GM19035 (cell line): ENCODE data around the gene DUS2.

Experiments used
- ATAC-seq: cut with Tn5 transposase; IDR thresholded peaks from one replicate; pipeline ENCODE4 v1.9.1; 2021; ENCODE audit not compliant: unreplicated experiment

DUS2 gene

DNA sequence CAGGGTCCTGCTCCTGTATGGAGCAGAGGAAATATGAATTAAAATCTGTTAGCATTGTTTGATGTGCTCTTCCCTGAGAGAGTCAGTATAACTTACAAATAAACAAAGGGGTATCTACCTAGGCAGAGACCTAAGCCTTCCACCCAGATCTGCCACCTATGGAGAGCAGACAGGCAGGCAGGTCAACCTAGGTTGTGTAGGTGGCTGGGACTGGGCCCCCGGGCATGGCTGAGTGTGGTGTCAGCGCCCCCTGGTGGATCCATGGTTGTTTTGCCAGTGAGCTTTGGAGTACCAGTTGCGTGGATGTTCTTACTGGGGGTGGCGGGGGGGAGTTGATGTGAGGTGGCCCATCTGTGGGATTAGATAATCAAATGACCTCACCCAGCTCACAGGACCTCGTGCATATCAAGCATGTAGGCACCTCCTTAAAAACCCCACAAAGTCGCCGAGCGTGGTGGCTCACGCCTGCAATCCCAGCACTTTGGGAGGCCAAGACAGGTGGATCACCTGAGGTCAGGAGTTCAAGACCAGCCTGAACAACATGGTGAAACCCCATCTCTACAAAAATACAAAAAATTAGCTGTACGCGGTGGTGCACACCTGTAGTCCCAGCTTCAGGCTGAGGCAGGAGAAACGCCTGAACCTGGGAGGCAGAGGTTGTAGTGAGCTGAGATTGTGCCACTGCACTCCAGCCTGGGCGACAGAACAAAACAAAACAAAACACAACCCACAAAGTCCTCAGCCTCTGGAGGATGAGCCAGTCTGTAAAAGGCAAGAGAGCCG is 17.6 kb downstream of the DUS2 start:
- ATAC-seq: peak; percentile 81

DNA sequence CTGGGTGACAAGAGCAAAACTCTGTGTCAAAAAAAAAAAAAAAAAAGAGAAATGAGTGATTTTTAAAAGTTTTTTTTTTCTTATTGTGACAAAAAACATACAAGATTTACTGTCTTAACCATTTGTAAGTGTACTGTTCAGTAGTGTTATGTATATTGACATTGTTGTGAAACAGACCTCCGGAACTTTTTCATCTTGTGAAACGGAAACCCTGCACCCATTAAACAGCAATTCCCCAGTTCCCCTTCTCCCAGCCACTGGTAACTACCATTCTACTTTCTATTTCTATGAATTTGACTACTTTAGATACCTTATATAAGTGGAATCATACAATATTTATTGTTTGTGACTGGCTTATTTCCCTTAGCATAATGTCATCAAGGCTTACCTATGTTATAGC is 18.7 kb downstream of the DUS2 start:
- no peak for ATAC-seq

DNA sequence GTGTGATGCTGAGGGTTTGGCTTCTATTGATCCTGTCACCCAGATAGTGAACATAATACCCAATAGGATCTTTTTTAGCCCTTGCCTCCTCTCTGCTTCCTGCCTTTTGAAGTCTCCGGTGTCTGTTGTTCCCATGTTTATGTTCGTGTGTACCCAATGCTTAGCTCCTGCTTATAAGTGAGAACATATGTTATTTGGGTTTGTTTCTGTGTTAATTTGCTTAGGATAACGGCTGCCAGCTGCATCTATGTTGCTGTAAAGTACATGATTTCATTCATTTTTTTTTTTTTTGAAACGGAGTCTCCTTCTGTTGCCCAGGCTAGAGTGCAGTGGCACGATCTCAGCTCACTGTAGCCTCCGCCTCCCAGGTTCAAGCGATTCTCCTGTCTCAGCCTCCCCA is 23.0 kb downstream of the DUS2 start:
- no peak for ATAC-seq

DNA sequence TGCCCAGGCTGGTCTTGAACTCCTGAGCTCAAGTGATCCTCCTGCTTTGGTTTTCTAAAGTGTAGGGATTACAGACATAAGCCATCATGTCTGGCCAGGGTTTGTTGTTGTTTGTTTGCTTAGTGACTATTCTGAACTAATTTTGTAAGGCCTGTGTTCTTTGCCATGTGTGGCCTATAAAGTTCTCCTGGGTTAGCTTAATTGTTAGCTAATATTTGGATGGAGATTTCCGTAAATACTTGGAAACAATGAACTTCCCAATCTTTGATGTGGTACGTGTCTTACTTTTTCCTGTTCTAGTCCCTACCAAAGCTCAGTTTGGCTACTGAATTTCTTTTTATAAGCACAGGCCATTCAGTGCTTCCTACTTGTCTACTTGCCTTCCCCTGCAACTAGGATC is 24.9 kb downstream of the DUS2 start:
- no peak for ATAC-seq

DNA sequence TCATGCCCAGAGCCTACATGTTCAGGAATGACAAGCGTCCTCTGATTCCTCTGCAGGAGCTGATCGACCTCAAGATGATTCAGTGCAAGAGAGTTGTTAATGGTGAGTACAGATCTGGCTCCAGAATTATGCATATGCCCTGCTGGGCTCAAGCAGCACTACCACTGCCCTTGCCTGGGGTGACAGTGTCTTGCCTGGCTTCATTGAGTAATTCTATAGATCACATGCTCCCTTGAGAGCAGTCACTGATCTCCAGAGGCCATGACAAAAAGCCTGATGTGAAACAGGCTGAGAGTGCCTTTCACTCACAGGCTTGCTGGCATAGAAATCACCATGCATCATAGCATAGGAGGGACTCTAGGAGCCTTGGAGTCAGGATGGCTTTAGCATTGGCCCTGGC is 26.4 kb downstream of the DUS2 start:
- no peak for ATAC-seq

DNA sequence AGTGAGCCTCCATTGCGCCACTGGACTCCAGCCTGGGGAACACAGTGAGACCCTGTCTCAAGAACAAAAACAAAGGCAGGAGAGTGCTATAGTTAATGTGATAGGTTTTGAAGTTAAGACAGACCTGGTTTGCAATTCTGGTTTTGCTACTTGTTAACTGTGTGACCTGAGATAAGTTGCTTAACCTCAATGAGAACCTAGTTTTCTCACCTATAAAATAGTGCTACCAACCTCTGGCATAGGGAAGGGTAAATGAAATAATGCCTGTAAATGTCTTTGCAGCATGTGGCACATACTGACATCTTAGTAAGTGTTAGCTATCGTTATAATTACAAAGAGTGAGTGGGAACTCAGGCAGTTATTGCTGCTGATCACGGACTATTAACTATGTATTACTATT is 32.3 kb downstream of the DUS2 start:
- no peak for ATAC-seq

DNA sequence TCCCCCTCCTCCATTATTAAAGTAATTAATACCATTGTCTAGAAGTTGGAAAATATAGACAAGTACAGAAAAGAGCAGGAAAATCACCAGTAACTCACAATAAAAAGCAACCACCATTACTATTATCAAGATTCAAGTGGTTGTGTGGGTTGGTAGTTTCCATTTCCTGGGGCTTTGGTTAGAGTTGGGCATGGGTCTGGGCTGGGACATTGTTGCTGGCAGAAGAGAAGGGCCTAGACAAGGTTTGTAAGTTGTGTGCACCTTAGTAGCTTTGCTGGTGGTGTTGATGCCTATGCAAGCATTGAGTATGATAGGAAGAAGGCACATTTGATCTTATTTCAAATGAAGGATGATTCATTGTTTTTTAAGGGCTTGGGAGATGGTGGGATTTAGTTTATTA is 36.7 kb downstream of the DUS2 start:
- no peak for ATAC-seq

DNA sequence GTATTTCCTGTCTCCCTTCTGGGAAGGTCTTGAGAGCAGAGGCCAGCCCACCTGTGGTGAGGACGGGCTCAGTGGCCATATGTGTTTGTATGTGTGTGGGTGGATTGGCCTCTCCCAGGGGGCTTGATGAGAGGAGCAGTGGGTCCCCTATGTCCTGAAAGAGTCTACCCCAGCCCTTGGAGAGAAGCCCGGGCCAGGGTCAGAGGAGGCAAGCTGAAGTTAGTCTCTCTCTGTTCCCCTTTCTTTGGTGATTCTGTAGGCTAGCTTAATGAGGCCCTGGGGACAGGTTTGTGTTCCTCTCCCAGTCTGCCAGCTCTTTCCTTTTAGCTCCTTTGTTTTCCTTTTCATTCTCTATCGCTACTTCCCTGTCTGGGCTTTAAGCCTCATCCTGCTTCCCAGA is 38.3 kb downstream of the DUS2 start:
- ATAC-seq: no peak

DNA sequence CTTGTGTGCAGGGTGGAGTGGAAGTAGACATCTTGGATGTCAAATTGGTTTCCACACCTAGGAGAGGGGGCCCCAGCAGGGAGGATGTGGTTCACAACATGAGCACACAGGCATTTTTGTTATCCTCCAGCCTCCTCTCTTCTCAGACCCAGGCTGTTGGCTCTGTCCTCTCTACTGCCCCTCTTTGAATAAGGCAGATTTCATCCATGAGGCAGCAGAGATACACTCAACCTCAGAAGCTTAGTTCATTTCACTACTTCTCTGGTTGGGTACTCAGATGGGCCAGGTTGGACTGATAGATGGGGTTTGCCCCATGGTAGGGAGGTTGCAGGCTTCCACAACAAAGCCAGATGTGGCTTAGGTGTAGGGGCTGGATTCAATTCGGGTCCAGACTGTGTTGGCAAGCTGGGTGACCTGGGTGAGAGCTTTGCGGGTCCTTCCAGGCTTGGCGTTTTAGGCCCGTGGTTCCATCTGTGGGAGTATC is 39.9 kb downstream of the DUS2 start:
- no peak for ATAC-seq

DNA sequence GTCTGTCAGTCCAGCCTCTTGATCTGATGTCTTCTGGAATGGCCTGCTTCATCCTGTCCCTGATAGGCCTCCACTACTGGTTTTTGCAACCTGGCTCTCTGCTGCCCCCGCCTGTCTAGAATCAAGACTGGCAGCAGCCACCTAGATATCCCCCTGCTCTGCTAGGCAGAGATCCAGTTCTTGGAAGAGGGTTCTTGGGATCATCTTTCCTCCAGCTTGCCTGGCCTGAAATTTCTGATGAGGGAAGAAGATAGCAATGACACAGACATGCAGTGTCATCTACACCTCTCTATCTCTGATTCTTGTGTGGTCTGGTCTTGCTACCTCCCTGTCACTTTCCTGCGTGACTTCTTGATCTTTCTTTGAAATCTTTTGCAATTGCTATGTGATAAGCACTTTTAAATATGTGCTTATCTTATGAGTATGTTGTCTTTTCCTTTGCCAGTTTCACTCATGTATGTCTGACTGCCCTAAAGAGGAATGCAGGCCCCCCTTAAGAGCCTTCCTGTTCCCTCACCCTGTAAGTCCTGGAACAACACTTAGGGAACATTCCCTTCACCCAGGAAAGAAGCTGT is 41.8 kb downstream of the DUS2 start:
- ATAC-seq: no peak

DNA sequence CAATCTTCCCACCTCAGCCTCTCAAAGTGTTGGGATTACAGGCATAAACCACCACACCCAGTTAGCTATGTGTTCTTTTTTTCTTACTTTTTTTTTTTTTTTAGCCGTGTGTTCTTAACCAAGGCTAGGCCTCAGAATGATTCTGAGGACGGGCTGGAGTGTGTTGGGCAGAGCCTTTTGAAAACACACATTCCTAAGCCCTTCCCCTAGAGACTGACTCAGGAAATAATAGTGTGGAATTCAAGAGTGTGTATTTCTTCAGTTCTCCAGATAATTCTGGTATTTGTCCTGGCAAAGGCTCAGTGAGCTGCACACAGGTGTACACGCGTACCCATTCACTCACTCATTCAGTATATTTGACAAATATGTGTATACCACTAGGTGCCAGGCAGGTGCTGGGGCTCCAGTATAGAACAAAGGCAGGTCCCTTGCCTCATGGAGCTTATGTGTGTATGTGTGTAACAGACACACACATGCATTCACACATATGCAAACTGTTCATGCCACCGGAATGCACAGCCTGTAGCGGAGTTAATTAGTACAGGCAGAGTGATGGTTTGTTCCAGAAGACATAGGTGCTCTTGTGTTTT is 42.7 kb downstream of the DUS2 start:
- ATAC-seq: no peak

DNA sequence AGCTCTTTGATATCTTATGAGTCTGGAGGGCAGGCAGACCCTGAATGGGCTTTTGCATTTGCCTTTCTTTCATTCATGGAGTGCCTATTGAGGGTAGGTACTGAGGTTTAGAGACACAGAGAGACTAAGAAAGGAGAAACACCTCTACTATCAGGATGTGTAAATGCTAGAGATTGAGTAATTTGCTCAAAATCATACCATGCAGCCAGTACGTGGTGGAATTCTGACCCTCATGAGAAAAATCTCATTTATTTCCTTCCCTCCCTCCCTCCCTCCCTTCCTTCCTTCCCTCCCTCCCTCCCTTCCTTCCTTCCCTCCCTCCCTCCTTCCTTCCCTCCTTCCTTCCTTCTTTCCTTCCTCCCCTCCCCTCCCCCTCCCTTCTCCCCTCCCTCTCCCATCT is 43.7 kb downstream of the DUS2 start:
- ATAC-seq: no peak

DNA sequence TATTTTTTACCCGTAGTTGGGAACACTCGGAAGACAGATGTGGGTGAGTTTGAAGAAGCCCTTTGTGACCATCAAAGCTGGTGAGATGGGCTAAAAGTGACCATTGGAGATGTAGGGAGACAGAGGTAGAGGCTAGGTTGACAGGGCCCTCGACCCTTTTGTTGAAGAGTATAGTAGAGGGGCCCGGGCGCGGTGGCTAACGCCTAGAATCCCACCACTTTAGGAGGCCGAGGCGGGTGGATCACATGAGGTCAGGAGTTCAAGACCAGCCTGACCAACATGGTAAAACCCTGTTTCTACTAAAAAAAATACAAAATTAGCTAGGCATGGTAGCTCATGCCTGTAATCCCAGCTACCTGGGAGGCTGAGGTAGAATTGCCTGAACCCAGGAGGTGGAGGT is 45.8 kb downstream of the DUS2 start:
- no peak for ATAC-seq

DNA sequence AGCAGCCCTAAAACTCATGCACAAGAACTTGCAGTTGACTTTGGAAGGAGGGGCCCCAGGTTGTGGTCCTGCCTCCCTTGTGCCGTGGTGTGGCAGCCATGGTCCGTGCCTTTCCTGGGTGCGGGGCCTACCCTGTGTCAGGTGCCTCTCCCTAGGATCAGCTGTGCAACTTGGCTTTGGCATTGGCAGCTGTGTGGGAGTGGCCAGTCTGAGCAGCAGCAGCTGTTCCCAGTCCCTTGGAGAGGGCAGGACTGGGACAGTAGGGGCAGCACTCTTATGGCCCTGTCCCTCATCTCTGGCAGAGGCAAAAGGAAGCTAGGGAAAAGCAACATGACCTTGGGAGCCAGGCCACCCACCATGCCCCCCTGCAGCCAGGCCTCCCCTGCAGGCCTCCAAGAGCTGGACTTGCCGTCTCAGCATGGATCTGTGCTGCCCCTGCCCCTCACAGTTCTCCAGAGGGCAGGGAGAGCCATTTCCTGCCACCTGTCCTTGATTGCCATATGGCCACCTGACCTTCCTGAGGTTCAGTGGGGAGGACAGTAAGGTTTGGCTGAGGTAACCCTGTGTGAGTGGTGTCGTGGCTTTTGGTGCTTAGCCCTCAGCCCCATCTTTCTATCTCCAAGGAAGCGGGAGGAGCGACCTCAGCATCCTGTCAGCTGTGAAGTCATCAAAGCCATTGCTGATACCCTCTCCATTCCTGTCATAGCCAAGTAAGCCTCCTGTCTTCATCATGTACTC is 46.6 kb downstream of the DUS2 start:
- ATAC-seq: no peak

DNA sequence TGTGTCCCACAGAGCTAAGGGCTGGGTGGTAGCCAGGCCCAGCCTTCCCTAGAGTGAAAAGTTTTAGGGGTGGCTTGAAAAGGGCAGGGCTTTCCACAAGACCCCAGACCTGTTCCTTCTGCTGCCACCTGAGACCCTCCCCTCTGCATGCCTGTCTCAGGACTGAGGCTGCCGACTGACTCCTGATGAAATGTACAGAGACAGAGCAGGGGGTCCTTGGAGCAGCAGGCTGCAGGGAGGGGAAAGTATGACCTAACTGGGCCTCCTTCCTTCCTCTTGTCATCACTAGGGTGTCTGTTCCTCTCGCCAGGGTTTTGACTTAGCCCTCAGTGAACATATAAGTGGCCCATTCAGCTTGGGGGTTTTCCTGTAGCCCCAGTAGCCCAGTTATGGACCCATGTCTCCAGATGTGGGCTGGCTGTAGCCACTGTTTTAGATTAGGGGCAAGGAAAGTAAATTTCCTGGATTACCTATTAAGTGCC is 47.2 kb downstream of the DUS2 start:
- no peak for ATAC-seq

DNA sequence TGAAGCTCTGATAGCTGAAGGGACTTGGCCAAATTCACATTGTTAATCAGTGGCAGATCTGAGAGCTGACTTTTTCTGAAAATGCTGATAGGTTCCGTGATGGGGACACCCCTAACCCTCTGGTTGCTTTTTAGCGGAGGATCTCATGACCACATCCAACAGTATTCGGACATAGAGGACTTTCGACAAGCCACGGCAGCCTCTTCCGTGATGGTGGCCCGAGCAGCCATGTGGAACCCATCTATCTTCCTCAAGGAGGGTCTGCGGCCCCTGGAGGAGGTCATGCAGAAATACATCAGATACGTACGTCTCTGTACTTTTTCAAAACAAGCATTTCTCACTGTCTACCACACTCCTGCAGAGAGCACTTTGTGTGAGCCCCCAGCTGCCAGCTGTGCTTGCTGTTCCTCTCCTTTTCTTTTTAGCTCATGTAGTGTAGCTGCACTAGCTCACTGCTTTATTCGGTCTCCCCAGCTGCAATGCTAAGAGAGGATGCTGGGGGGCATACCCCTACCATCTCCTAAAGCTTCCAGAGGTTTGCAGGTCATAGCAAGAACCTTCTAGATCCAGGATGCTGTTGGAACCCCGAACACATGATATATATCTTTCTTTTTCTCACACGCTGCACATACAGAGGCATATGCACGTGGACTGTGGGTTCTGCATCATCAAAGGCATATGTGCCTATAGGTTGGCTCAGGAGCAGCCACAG is 47.9 kb downstream of the DUS2 start:
- no peak for ATAC-seq

DNA sequence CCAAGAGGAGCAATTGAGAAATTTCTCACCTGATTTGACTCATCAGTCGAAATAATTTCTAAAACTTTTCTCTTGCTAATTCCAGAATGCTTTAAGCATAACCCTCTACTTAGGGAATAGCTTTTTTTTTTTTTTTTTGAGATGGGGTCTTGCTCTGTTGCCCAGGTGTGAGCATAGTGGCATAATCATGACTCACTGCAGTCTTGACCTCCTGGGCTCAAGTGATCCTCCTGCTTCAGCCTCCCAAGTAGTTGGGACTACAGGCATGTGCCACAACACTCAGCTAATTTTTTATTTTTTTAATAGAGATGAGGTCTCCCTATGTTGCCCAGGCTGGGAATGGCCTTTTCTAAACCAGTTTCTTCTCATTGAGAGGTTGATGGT is 48.4 kb downstream of the DUS2 start:
- ATAC-seq: no peak

DNA sequence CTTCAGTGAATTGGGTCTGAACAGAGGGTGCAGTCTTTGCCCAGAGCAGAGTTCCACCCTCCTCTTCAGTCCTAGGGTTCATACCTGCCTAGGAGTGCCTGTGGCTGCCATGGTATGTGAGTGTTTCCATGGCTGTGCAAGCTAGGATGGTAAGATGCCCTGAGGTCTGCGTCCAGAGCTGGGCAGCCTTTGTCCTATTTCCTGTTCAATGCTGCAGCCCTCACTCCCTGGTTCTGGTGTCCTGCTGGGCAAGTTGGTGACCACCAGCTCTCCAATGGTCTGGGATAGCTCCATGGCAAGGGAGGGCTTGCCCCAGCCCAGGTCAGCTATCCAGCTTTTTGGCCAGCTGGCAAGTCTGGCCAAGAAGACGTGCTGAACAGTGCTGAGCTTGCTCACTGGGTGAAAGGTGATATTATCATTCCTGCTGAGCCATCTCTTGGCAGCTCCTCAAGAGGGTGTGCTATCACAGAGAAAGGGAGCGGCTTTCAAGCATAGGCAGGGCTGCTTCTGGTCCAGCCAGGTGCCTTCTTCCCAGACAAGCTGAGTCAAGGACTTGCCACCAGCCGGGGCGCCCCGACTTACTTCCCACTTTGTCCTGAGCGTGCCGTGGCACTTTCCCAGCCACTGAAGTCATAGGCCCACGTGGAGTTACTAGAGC is 49.1 kb downstream of the DUS2 start:
- ATAC-seq: no peak

DNA sequence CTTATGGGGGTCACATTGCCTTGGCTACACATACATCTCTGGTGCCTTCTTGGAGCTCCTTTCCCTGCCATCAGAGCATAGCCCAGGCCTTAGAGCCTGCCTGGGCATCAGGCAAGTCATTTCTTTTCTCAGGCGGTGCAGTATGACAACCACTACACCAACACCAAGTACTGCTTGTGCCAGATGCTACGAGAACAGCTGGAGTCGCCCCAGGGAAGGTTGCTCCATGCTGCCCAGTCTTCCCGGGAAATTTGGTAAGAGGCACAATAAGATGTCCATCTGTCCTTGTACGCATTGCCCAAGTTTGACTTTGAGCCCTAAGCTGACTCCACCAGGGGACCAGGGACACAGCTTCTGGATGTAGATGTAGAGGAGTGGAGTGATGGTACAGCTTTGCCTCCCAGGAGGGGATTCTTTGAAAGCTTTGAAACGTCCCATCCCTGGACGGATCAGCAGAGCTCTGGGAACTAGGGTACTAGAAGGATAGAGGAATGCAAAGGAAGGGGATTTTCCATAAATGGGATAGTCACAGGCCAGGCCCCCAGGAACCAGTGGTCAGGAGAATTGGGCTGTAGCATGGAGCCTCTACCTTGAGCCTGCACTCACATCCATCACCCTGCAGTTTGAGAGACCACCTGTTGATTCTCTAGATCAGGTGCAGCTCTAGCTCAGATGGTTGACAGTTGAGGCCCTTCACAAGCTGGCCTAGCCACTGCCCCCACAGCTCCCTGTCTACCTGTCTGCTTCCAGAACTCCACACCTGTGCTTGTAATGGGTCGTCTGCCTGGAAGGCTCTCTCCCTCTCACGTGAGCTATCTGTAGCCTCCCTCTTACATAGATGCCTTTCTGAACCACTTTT is 51.0 kb downstream of the DUS2 start:
- ATAC-seq: no peak
